Esophagus squamous epithelium (tissue), 5 donors: Measurements from ENCODE around the gene UPF1. TPM values are rescaled to one million over a fixed set of nuclear protein-coding genes. Genes with fewer than 3 reads are reported as not detected.

ENCODE experiments used
- DNase-seq: peaks from one replicate; lab custom pipeline; 2025; lab: John Stamatoyannopoulos, UW
- H3K27ac ChIP-seq, 4 donors: fragments of 200-600 bp; sonication (generic); one replicate each; pipeline ENCODE4 v1.5.1; 2016 to 2019; ENCODE audit warnings: mild to moderate bottlenecking in 1 of 4
- H3K27me3 ChIP-seq, 4 donors: fragments of 200-600 bp; sonication (generic); 1 replicate in 3 of 4; 2 replicates in 1 of 4; pipeline versions ENCODE4 v1.5.1 to v1.6.0; 2017 to 2021; ENCODE audit warnings: antibody characterized with exemption in 1 of 4
- H3K36me3 ChIP-seq, 3 donors: fragments of 200-600 bp; sonication (generic); one replicate each; pipeline ENCODE4 v1.5.1; 2016 to 2019
- H3K4me1 ChIP-seq, 3 donors: fragments of 200-600 bp; sonication (generic); one replicate each; pipeline ENCODE4 v1.5.1; 2017 to 2019
- H3K4me3 ChIP-seq, 4 donors: fragments of 200-600 bp; sonication (generic); 1 replicate in 3 of 4; 2 replicates in 1 of 4; pipeline ENCODE4 v1.5.1; 2016 to 2019; ENCODE audit warnings: mild to moderate bottlenecking in 2 of 4, moderate library complexity in 1 of 4
- H3K9me3 ChIP-seq, 3 donors: fragments of 200-600 bp; sonication (generic); one replicate each; pipeline ENCODE4 v1.5.1; 2016 to 2019
- POLR2A ChIP-seq, 4 donors: fragments of 450-650 bp; IDR thresholded peaks; one replicate each; pipeline ENCODE4 v1.6.1; 2017; ENCODE audit warnings: antibody characterized with exemption in 4 of 4, mild to moderate bottlenecking in 4 of 4, moderate library complexity in 3 of 4
- WGBS, 2 donors: methylation state at CpG; one replicate each; pipeline ENCODE4 v1.1.5; 2018; 5-methylcytosine and 5-hydroxymethylcytosine counted together
- intact Hi-C: fragments of 100-400 bp; cut with DNase I; formaldehyde crosslinking; loops from one replicate; pipeline ENCODE4 v1.15.0; 2022
- total RNA-seq, 4 donors: library from RNA; depleted of rRNA; stranded (reverse); fragments of >200 nt; gene quantifications; one replicate each; pipeline ENCODE4 v1.1.0, GENCODE V29; 2016
- TF ChIP-seq, protein P1 (sequence below), 6 experiments: fragments of 450-650 bp in 4 of 6; fragments of 200-600 bp in 2 of 6; sonication (generic) in 2 of 6; IDR thresholded peaks; one replicate each; pipeline ENCODE4 v1.5.1; 2016 to 2019; ENCODE audit warnings: antibody characterized with exemption in 6 of 6, mild to moderate bottlenecking in 4 of 6, moderate library complexity in 4 of 6
- donor health status: DM: yes; HTN: yes; CAD: no.

Gene UPF1
- total RNA-seq, 4 donors from 2014 or later: 31.6 to 69.7 (median 55.6) TPM

DNA sequence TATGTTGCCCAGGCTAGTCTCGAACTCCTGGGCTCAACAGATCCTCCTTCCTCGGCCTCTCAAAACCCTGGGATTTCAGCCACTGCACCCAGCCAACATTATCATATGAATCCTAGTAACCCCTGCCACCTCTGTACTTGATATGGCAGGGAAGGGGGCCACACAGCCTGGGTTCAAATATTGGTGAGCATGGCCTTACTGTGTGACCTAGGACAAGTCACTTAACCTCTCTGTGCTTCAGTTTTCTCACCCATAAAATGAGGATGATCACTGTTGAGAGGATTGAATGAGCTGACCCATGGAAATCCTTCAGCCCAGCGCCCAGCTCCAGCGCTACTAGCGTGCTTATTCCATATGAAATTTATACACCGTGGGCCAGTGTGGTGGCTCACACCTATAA lies 37.1 kb upstream of the UPF1 start:
- Histone ChIP-seq H3K36me3 (no peaks in the 10 kb centered on the region), H3K9me3 (no peaks in the 10 kb centered on the region), H3K4me3 (no peak overlapping the region), H3K4me1 (peaks cover 14 to 31% (median 18%) of the 10 kb centered on the region in 3 donors), H3K27ac (no peak overlapping the region), H3K27me3 (peaks cover 16 to 99% (median 20%) of the 10 kb centered on the region in 4 donors)
- intact Hi-C loops: no loop called here
- WGBS, 2 donors: 89 to 94% methylated on average over 6 of the region's 6 CpGs
- TF ChIP-seq, protein P1, sequence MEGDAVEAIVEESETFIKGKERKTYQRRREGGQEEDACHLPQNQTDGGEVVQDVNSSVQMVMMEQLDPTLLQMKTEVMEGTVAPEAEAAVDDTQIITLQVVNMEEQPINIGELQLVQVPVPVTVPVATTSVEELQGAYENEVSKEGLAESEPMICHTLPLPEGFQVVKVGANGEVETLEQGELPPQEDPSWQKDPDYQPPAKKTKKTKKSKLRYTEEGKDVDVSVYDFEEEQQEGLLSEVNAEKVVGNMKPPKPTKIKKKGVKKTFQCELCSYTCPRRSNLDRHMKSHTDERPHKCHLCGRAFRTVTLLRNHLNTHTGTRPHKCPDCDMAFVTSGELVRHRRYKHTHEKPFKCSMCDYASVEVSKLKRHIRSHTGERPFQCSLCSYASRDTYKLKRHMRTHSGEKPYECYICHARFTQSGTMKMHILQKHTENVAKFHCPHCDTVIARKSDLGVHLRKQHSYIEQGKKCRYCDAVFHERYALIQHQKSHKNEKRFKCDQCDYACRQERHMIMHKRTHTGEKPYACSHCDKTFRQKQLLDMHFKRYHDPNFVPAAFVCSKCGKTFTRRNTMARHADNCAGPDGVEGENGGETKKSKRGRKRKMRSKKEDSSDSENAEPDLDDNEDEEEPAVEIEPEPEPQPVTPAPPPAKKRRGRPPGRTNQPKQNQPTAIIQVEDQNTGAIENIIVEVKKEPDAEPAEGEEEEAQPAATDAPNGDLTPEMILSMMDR (IDR thresholded peaks at IDR 0.05): no peak
- no peak for TF ChIP-seq POLR2A (IDR thresholded peaks at IDR 0.05)
- DNase-seq: no peak

DNA sequence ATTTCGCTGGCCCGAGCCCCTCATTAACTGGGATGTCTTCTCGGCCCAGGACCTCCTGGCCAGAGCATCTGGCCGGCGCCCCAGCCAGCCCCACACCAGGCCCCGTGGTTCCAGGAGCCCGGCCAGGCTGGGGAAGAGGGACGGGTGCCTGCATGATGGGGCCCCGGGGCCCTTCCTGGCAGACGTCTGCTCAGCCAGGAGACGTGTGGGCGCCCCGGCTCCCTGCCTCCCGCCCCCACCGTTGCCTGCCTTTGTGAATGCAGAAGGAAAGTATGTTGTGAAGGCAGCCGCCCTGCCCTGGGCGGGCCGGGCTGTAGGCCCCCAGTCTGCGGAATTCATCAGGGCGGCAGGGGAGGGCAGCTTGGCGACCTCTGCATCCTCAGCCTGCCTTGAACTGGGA lies 36.2 kb upstream of the UPF1 start:
- intact Hi-C loops: no loop called here
- H3K36me3 ChIP-seq: no peaks in the 10 kb centered on the region
- H3K9me3 ChIP-seq: no peaks in the 10 kb centered on the region
- no peak overlapping the region for H3K4me3 ChIP-seq
- no peak for DNase-seq
- H3K27me3 ChIP-seq: peaks cover 8 to 99% (median 12%) of the 10 kb centered on the region in 4 donors
- peaks cover 5 to 23% (median 11%) of the 10 kb centered on the region in 3 donors for H3K4me1 ChIP-seq
- H3K27ac ChIP-seq: no peak overlapping the region
- TF ChIP-seq POLR2A (IDR thresholded peaks at IDR 0.05): no peak
- TF ChIP-seq, protein P1 (IDR thresholded peaks at IDR 0.05): no peak
- WGBS, 2 donors: 0 to 10% methylated on average over 1 to 4 of the region's 21 CpGs

DNA sequence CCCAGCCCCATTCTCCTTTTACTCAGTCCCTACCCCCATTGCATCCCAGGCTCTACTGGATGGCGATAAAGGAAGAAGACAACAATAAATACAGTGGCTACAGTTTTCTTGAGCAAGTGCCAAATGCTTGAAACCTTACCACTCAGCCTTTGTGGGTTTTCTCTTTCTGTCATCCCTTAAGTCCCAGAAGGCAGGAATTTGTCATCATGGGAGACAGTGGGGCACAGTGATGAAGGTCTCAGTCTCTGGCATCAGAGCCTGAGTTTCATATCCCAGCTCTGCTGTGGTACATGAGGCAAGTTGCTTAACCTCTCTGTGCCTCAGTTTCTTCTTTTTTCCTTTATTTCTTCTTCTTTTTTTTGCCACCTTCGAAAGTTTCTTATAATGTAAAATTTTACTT lies 35.5 kb upstream of the UPF1 start:
- intact Hi-C loops: no loop called here
- H3K36me3 ChIP-seq: no peaks in the 10 kb centered on the region
- no peak overlapping the region for H3K4me3 ChIP-seq
- H3K9me3 ChIP-seq: no peaks in the 10 kb centered on the region
- no peak for DNase-seq
- peaks cover under 1 to 99% (median 5%) of the 10 kb centered on the region in 4 donors for H3K27me3 ChIP-seq
- no peak for TF ChIP-seq POLR2A (IDR thresholded peaks at IDR 0.05)
- TF ChIP-seq, protein P1 (IDR thresholded peaks at IDR 0.05): no peak
- H3K27ac ChIP-seq: no peak overlapping the region
- peaks cover 0 to 16% (median 5%) of the 10 kb centered on the region in 3 donors for H3K4me1 ChIP-seq
- WGBS, 2 donors: 54 to 66% methylated on average over 2 of the region's 2 CpGs

DNA sequence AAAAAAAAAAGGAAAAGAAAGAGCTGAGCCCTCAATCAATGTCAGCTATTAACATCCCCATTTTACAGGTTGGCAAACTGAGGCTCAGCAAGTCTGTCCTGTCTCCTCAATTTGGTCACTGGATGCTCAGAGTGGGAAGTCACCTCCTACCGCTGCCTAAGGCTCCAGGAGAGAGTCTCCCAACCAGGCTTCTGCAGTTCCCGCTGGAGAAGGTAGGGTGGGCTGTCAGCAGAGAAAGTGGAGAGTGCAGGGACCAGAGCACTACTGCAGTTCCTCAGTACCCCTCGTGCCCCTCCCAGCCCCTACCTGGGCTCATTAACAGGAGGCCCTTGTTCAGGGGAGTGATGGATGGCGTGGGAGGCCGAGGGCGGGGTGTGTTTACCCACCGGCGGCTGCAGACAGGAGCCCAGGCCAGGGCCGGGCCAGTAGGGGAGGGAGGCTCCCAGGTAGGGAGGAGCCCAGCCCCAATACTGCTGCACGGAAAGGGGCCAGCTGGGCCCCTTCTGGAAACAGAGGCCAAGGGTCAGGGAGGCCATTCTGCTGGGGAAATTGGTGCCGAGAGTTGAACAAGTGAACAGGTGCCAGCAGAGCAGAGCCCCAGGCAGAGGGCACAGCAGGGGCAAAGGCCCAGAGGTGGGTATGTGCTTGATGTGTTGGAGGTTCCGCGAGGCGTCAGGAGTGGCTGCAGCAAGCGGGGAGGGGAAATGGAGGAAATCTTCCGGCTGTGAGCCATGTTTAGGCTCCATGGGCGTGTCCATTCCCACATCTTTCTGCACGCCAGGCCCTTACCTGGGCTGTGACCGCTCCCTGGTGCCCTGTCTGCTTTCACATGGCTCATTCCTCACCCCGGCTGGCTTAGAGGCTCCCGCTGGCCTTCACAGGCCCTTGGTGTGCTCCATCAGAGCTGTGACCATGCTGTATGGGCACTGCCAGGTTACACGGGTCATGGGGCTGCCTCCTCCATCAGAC lies 33.1 kb upstream of the UPF1 start:
- Histone ChIP-seq H3K36me3 (no peaks in the 10 kb centered on the region), H3K4me1 (peaks cover 0 to 14% (median 5%) of the 10 kb centered on the region in 3 donors), H3K9me3 (no peaks in the 10 kb centered on the region), H3K4me3 (no peak overlapping the region), H3K27ac (no peak overlapping the region), H3K27me3 (peaks cover 0 to 96% (median 1%) of the 10 kb centered on the region in 4 donors)
- DNase-seq: no peak
- WGBS, 2 donors: 45 to 63% methylated on average over 9 to 12 of the region's 22 CpGs
- TF ChIP-seq, protein P1 (IDR thresholded peaks at IDR 0.05): no peak
- TF ChIP-seq POLR2A (IDR thresholded peaks at IDR 0.05): no peak
- intact Hi-C loops: no loop called here

DNA sequence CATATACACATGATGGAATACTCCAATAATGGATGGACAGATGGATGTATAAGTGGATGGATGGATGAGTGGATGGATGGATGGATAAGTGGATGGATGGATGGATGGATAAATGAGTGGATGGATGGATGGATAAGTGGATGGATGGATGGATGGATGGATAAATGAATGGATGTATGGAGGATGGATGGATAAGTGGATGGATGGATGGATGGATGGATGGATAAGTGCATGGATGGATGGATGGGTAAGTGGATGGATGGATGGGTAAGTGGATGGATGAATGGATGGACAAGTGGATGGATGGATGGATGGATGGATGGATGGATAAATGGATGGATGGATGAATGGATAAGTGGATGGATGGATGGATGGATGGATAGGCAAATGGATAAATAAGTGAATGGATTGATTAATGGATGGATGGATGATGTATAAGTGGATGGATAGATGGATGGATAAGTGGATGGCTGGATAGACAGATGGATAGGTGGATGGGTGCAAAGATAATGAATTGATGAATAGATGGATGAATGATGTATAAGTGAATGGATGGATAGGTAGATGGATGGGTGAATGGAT lies 32.3 kb upstream of the UPF1 start:
- intact Hi-C loops: no loop called here
- TF ChIP-seq, protein P1 (IDR thresholded peaks at IDR 0.05): no peak
- no peak for TF ChIP-seq POLR2A (IDR thresholded peaks at IDR 0.05)
- Histone ChIP-seq H3K4me3 (no peak overlapping the region), H3K27me3 (peaks cover 0 to 96% (median 1%) of the 10 kb centered on the region in 4 donors), H3K9me3 (no peaks in the 10 kb centered on the region), H3K27ac (no peak overlapping the region), H3K36me3 (no peaks in the 10 kb centered on the region), H3K4me1 (peaks cover 0 to 14% (median 5%) of the 10 kb centered on the region in 3 donors)
- DNase-seq: no peak
